Stimulated activated CD4-positive, alpha-beta T cell treated with anti-CD3 and anti-CD28 coated beads, Interleukin-12 subunit alpha, Interleukin-12 subunit beta, amount 100 ng/mL, for 48 hours (primary cell): Measurements from ENCODE around the gene CYP2B6.
"Not testable (repeated sequence)": the region's sequence is repeated elsewhere in the genome, so short reads cannot be mapped to it uniquely, and the experiment has no call there.

Experiments
- DNase-seq, 3 donors: peaks; one replicate each; pipeline ENCODE4 v3.0.0-alpha.2; 2020; ENCODE audit warnings: low read depth in 2 of 3, low spot score in 1 of 3

CYP2B6 gene

GRCh38 chr19:40990972-40991381 lies at the start of gene CYP2B6:
TSS of gene CYP2B6 (plus strand) at chr19:40991282. CDS start at chr19:40991306, 24 bp downstream.
- DNase-seq: no peak

- DNase-seq: no peak
Measured at GRCh38 chr19:40941481-40942219, 49.4 kb upstream of the CYP2B6 start.

GRCh38 chr19:40945645-40946044 lies 45.4 kb upstream of the CYP2B6 start:
- DNase-seq: no peak

GRCh38 chr19:40947114-40947513 lies 44.0 kb upstream of the CYP2B6 start:
- no peak for DNase-seq

- no peak for DNase-seq
Measured at GRCh38 chr19:40947573-40947972, 43.5 kb upstream of the CYP2B6 start.

GRCh38 chr19:40948580-40949299 lies 42.3 kb upstream of the CYP2B6 start:
- no peak for DNase-seq

- no peak for DNase-seq
Measured at GRCh38 chr19:40954573-40954972, 36.5 kb upstream of the CYP2B6 start.

- no peak for DNase-seq
Measured at GRCh38 chr19:40959338-40959737, 31.7 kb upstream of the CYP2B6 start.

- no peak for DNase-seq
Measured at GRCh38 chr19:40960062-40960685, 30.9 kb upstream of the CYP2B6 start.

GRCh38 chr19:40960780-40961179 lies 30.3 kb upstream of the CYP2B6 start:
- no peak for DNase-seq

GRCh38 chr19:40962460-40962961 lies 28.6 kb upstream of the CYP2B6 start:
- no peak for DNase-seq

GRCh38 chr19:40964361-40964760 lies 26.7 kb upstream of the CYP2B6 start:
- not testable (repeated sequence) for DNase-seq

- not testable (repeated sequence) for DNase-seq
Measured at GRCh38 chr19:40965351-40965750, 25.7 kb upstream of the CYP2B6 start.

- not testable (repeated sequence) for DNase-seq
Measured at GRCh38 chr19:40966591-40966990, 24.5 kb upstream of the CYP2B6 start.

- DNase-seq: not testable (repeated sequence)
Measured at GRCh38 chr19:40968065-40968464, 23.0 kb upstream of the CYP2B6 start.

GRCh38 chr19:40969721-40970120 lies 21.4 kb upstream of the CYP2B6 start:
- DNase-seq: not testable (repeated sequence)

GRCh38 chr19:40970396-40971345 lies 20.4 kb upstream of the CYP2B6 start:
- DNase-seq: not testable (repeated sequence)

GRCh38 chr19:40974633-40975037 lies 16.4 kb upstream of the CYP2B6 start:
- peak; percentile 60 to 77 (median 62) for DNase-seq

GRCh38 chr19:40976134-40976533 lies 14.9 kb upstream of the CYP2B6 start:
- no peak for DNase-seq

GRCh38 chr19:40976724-40977123 lies 14.4 kb upstream of the CYP2B6 start:
- no peak for DNase-seq

- not testable (repeated sequence) for DNase-seq
Measured at GRCh38 chr19:40979759-40980158, 11.3 kb upstream of the CYP2B6 start.
